ENCODE measurements around the gene HNRNPL. TPM values are rescaled to one million over a fixed set of nuclear protein-coding genes. Genes with fewer than 3 reads are reported as not detected.
A peak's percentile ranks its signal among the peaks of the same experiment; 100 is the strongest.
"Not testable (repeated sequence)": the region's sequence is repeated elsewhere in the genome, so short reads cannot be mapped to it uniquely, and the experiment has no call there.

The HNRNPL gene
- total and polyA plus RNA-seq, 2 donors from 2014 or later: 168 to 278 TPM

- H3K4me1 ChIP-seq (ENCODE audit: control insufficient read depth in 2 of 3, insufficient read depth in 2 of 3, low read depth in 1 of 3, low read length in 3 of 3): peaks cover 0 to 5% (median 0%) of the 10 kb centered on the region in 3 donors
- no peaks in the 10 kb centered on the region for H3K27me3 ChIP-seq (ENCODE audit: control insufficient read depth, insufficient read depth, low read length)
- no peak overlapping the region for H3K27ac ChIP-seq (ENCODE audit: low read depth in 2 of 2, low read length in 2 of 2)
- H3K4me3 ChIP-seq (ENCODE audit: low read length in 3 of 3): no peak overlapping the region
- DNase-seq: peak in 4 of 5 donors; percentile 57 to 88 (median 74)
- no peaks in the 10 kb centered on the region for H3K9me3 ChIP-seq (ENCODE audit: control insufficient read depth in 2 of 3, insufficient read depth in 1 of 3, low read length in 3 of 3)
- H3K9ac ChIP-seq (ENCODE audit: low read length in 3 of 3): no peak overlapping the region
- no peak for TF ChIP-seq CTCF (IDR thresholded peaks at IDR 0.05; ENCODE audit: borderline replicate concordance, extremely low read depth, insufficient read depth)
- no peak for FAIRE-seq
- intact Hi-C loops (cut with DNase I): no loop called here
- H3K36me3 ChIP-seq (ENCODE audit: control insufficient read depth in 2 of 3, insufficient read depth in 3 of 3, low read length in 3 of 3): no peaks in the 10 kb centered on the region
Measured at GRCh38 chr19:38862321-38863059, 12.7 kb upstream of the HNRNPL start.

GRCh38 chr19:38861368-38861767, 11.6 kb upstream of the HNRNPL start:
- TF ChIP-seq CTCF (IDR thresholded peaks at IDR 0.05; ENCODE audit: borderline replicate concordance, extremely low read depth, insufficient read depth): no peak
- DNase-seq (no peak), FAIRE-seq (peak; percentile 95)
- Histone ChIP-seq H3K4me1 (ENCODE audit: control insufficient read depth in 2 of 3, insufficient read depth in 2 of 3, low read depth in 1 of 3, low read length in 3 of 3) (peaks cover 0 to 5% (median 0%) of the 10 kb centered on the region in 3 donors), H3K4me3 (ENCODE audit: low read length in 3 of 3) (no peak overlapping the region), H3K36me3 (ENCODE audit: control insufficient read depth in 2 of 3, insufficient read depth in 3 of 3, low read length in 3 of 3) (no peaks in the 10 kb centered on the region), H3K9me3 (ENCODE audit: control insufficient read depth in 2 of 3, insufficient read depth in 1 of 3, low read length in 3 of 3) (no peaks in the 10 kb centered on the region), H3K27me3 (ENCODE audit: control insufficient read depth, insufficient read depth, low read length) (no peaks in the 10 kb centered on the region), H3K9ac (ENCODE audit: low read length in 3 of 3) (no peak overlapping the region), H3K27ac (ENCODE audit: low read depth in 2 of 2, low read length in 2 of 2) (no peak overlapping the region)
- intact Hi-C loops (cut with DNase I): no loop called here

- H3K4me3 ChIP-seq (ENCODE audit: low read length in 3 of 3); H3K27ac ChIP-seq (ENCODE audit: low read depth in 2 of 2, low read length in 2 of 2); H3K9ac ChIP-seq (ENCODE audit: low read length in 3 of 3); intact Hi-C loops (cut with DNase I); H3K27me3 ChIP-seq (ENCODE audit: control insufficient read depth, insufficient read depth, low read length); H3K4me1 ChIP-seq (ENCODE audit: control insufficient read depth in 2 of 3, insufficient read depth in 2 of 3, low read depth in 1 of 3, low read length in 3 of 3); FAIRE-seq; H3K9me3 ChIP-seq (ENCODE audit: control insufficient read depth in 2 of 3, insufficient read depth in 1 of 3, low read length in 3 of 3); H3K36me3 ChIP-seq (ENCODE audit: control insufficient read depth in 2 of 3, insufficient read depth in 3 of 3, low read length in 3 of 3): not testable (repeated sequence)
- DNase-seq: peak in 2 of 5 donors; percentile 34 to 61
Measured at GRCh38 chr19:38859631-38860204, 9.9 kb upstream of the HNRNPL start.

GRCh38 chr19:38856813-38857212, 7.0 kb upstream of the HNRNPL start:
- H3K9me3 ChIP-seq (ENCODE audit: control insufficient read depth in 2 of 3, insufficient read depth in 1 of 3, low read length in 3 of 3): no peaks in the 10 kb centered on the region
- H3K4me1 ChIP-seq (ENCODE audit: control insufficient read depth in 2 of 3, insufficient read depth in 2 of 3, low read depth in 1 of 3, low read length in 3 of 3): peaks cover 0 to 4% (median 0%) of the 10 kb centered on the region in 3 donors
- no peak overlapping the region for H3K9ac ChIP-seq (ENCODE audit: low read length in 3 of 3)
- FAIRE-seq (no peak), DNase-seq (no peak)
- no peak overlapping the region for H3K4me3 ChIP-seq (ENCODE audit: low read length in 3 of 3)
- TF ChIP-seq CTCF (IDR thresholded peaks at IDR 0.05; ENCODE audit: borderline replicate concordance, extremely low read depth, insufficient read depth): no peak
- no peaks in the 10 kb centered on the region for H3K27me3 ChIP-seq (ENCODE audit: control insufficient read depth, insufficient read depth, low read length)
- intact Hi-C loops (cut with DNase I): no loop called here
- no peaks in the 10 kb centered on the region for H3K36me3 ChIP-seq (ENCODE audit: control insufficient read depth in 2 of 3, insufficient read depth in 3 of 3, low read length in 3 of 3)
- H3K27ac ChIP-seq (ENCODE audit: low read depth in 2 of 2, low read length in 2 of 2): no peak overlapping the region

- H3K9me3 ChIP-seq (ENCODE audit: control insufficient read depth in 2 of 3, insufficient read depth in 1 of 3, low read length in 3 of 3); FAIRE-seq; H3K4me3 ChIP-seq (ENCODE audit: low read length in 3 of 3); H3K9ac ChIP-seq (ENCODE audit: low read length in 3 of 3); DNase-seq; H3K27ac ChIP-seq (ENCODE audit: low read depth in 2 of 2, low read length in 2 of 2); H3K36me3 ChIP-seq (ENCODE audit: control insufficient read depth in 2 of 3, insufficient read depth in 3 of 3, low read length in 3 of 3); H3K27me3 ChIP-seq (ENCODE audit: control insufficient read depth, insufficient read depth, low read length); intact Hi-C loops (cut with DNase I): not testable (repeated sequence)
- H3K4me1 ChIP-seq (ENCODE audit: control insufficient read depth in 2 of 3, insufficient read depth in 2 of 3, low read depth in 1 of 3, low read length in 3 of 3): peaks cover 0 to 13% (median 7%) of the 10 kb centered on the region in 3 donors
Measured at GRCh38 chr19:38855751-38856150, 6.0 kb upstream of the HNRNPL start.

- H3K27ac ChIP-seq (ENCODE audit: low read depth in 2 of 2, low read length in 2 of 2); intact Hi-C loops (cut with DNase I); H3K36me3 ChIP-seq (ENCODE audit: control insufficient read depth in 2 of 3, insufficient read depth in 3 of 3, low read length in 3 of 3); H3K9me3 ChIP-seq (ENCODE audit: control insufficient read depth in 2 of 3, insufficient read depth in 1 of 3, low read length in 3 of 3); H3K4me3 ChIP-seq (ENCODE audit: low read length in 3 of 3); H3K9ac ChIP-seq (ENCODE audit: low read length in 3 of 3); FAIRE-seq; H3K27me3 ChIP-seq (ENCODE audit: control insufficient read depth, insufficient read depth, low read length); DNase-seq: not testable (repeated sequence)
- H3K4me1 ChIP-seq (ENCODE audit: control insufficient read depth in 2 of 3, insufficient read depth in 2 of 3, low read depth in 1 of 3, low read length in 3 of 3): peaks cover 0 to 15% (median 8%) of the 10 kb centered on the region in 3 donors
Measured at GRCh38 chr19:38854961-38855360, 5.2 kb upstream of the HNRNPL start.

Data from kidney (tissue), 14 donors.